Chondrocyte (in vitro differentiated cells): ENCODE measurements around the gene ADGRV1. TPM values are rescaled to one million over a fixed set of nuclear protein-coding genes. Genes with fewer than 3 reads are reported as not detected.

Experiments used
- DNase-seq: peaks from one replicate; pipeline ENCODE4 v3.0.0; 2021; ENCODE audit warnings: mixed read lengths, low spot score
- H3K27ac Mint-ChIP-seq: one replicate; pipeline ENCODE4 v1.8.0; 2021; ENCODE audit warnings: mild to moderate bottlenecking, moderate library complexity, mixed read lengths; ENCODE audit not compliant: unreplicated experiment
- H3K27me3 Mint-ChIP-seq: 2 replicates; pipeline ENCODE4 v1.8.0; 2021; ENCODE audit warnings: low read depth, mixed read lengths
- H3K36me3 Mint-ChIP-seq: 2 replicates; pipeline ENCODE4 v1.8.0; 2021; ENCODE audit warnings: low read depth, mixed read lengths
- H3K4me1 Mint-ChIP-seq: 2 replicates; pipeline ENCODE4 v1.8.0; 2021; ENCODE audit warnings: low read depth, mild to moderate bottlenecking, mixed read lengths
- H3K4me3 Mint-ChIP-seq: one replicate; pipeline ENCODE4 v1.8.0; 2021; ENCODE audit warnings: mild to moderate bottlenecking, moderate library complexity, mixed read lengths; ENCODE audit not compliant: unreplicated experiment
- H3K9me3 Mint-ChIP-seq: 2 replicates; pipeline ENCODE4 v1.8.0; 2021; ENCODE audit warnings: low read depth, mixed read lengths
- CTCF ChIP-seq: fragments of 200-600 bp; sonication (generic); IDR thresholded peaks from 2 replicates; pipeline ENCODE4 v1.5.0; 2021; ENCODE audit warnings: antibody characterized with exemption, mild to moderate bottlenecking, moderate library complexity
- total RNA-seq: library from RNA; stranded (reverse); gene quantifications from 3 replicates; pipeline ENCODE4 v1.2.1, GENCODE V29; 2021

The ADGRV1 gene
- total RNA-seq, 1 donor from 2014 or later: 1.5 TPM

- Mint-ChIP-seq H3K36me3 (no peaks in the 10 kb centered on the region), H3K27me3 (peaks cover 27% of the 10 kb centered on the region), H3K9me3 (no peaks in the 10 kb centered on the region), H3K4me3 (no peak overlapping the region), H3K27ac (no peak overlapping the region), H3K4me1 (no peaks in the 10 kb centered on the region)
- TF ChIP-seq CTCF: no peak
- no peak for DNase-seq
Observed at GRCh38 chr5:90534922-90535321, 23.7 kb upstream of the ADGRV1 start.

DNA sequence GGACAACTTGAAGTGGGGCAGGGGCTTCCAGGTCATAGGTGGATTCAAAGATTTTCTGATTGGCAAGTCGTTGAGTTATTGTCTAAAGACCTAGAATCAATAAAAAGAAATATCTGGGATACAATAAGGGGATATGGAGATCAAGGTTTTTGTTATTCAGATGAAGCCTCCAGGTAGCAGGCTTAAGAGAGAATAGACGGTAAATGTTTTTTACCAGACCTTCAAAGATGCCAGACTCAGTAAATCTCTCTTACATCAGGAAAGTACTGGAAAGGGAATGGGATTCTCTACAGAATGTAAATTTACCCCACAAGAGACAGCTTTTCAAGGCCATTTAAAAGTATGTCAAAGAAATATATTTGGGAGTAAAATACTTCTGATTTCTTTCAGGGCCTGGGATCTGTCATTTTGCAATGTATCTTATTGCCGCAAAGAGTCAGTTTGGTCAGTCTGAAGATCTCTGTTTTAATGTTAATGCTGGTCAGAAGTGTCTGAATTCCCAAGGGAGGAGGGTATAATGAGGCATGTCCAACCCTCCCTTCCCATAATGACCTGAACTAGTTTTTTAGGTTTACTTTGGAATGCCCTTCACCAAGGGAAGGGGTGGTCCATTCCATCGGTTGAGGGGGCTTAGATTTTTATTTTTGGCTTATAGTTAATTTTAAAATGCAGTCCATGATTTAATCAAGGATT, 15.6 kb upstream of the ADGRV1 start:
- no peak for TF ChIP-seq CTCF
- H3K27me3 Mint-ChIP-seq: peaks cover 5% of the 10 kb centered on the region
- H3K4me1 Mint-ChIP-seq: peaks cover 2% of the 10 kb centered on the region
- no peak overlapping the region for H3K4me3 Mint-ChIP-seq
- no peaks in the 10 kb centered on the region for H3K36me3 Mint-ChIP-seq
- H3K27ac Mint-ChIP-seq: no peak overlapping the region
- no peak for DNase-seq
- no peaks in the 10 kb centered on the region for H3K9me3 Mint-ChIP-seq

- H3K27ac Mint-ChIP-seq: no peak overlapping the region
- no peaks in the 10 kb centered on the region for H3K9me3 Mint-ChIP-seq
- TF ChIP-seq CTCF: no peak
- H3K36me3 Mint-ChIP-seq: no peaks in the 10 kb centered on the region
- H3K4me1 Mint-ChIP-seq: peaks cover 6% of the 10 kb centered on the region
- H3K4me3 Mint-ChIP-seq: no peak overlapping the region
- DNase-seq: no peak
- peaks cover 4% of the 10 kb centered on the region for H3K27me3 Mint-ChIP-seq
Observed at GRCh38 chr5:90545511-90545910, 13.1 kb upstream of the ADGRV1 start.

- peaks cover 4% of the 10 kb centered on the region for H3K27me3 Mint-ChIP-seq
- no peaks in the 10 kb centered on the region for H3K36me3 Mint-ChIP-seq
- no peak for DNase-seq
- TF ChIP-seq CTCF: no peak
- H3K9me3 Mint-ChIP-seq: no peaks in the 10 kb centered on the region
- peaks cover 6% of the 10 kb centered on the region for H3K4me1 Mint-ChIP-seq
- no peak overlapping the region for H3K4me3 Mint-ChIP-seq
- H3K27ac Mint-ChIP-seq: no peak overlapping the region
Observed at GRCh38 chr5:90546216-90546837, 12.3 kb upstream of the ADGRV1 start.

DNA sequence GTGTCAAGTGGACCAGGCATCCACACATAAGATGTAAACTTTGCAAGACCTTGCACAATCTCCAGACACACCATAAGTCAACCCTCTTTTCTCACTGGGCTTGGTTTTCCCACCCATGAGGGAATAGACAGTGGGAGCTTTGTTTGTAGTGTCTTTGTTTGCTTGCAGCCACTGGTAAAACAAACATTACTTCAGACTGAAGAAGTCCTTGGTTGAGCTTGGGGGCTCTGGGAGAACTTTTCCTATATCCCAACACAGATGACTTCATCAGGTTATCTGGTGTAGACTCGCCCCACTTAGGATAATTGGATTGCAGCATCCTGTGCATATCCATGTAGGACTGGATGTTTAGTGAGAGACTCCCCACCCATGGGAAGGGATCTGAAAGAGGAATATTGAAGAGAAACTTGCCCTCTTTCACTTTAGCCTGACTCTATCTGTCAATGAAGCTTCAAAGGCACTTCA, 11.5 kb upstream of the ADGRV1 start:
- peaks cover 10% of the 10 kb centered on the region for H3K27me3 Mint-ChIP-seq
- DNase-seq: no peak
- H3K4me3 Mint-ChIP-seq: no peak overlapping the region
- H3K27ac Mint-ChIP-seq: no peak overlapping the region
- peaks cover 6% of the 10 kb centered on the region for H3K4me1 Mint-ChIP-seq
- H3K36me3 Mint-ChIP-seq: no peaks in the 10 kb centered on the region
- H3K9me3 Mint-ChIP-seq: no peaks in the 10 kb centered on the region
- TF ChIP-seq CTCF: no peak
